Measurements from ENCODE around the gene OTC.

GRCh38 chrX:38431525-38431924 is 79.1 kb downstream of the OTC start:
- TF ChIP-seq, protein P1, sequence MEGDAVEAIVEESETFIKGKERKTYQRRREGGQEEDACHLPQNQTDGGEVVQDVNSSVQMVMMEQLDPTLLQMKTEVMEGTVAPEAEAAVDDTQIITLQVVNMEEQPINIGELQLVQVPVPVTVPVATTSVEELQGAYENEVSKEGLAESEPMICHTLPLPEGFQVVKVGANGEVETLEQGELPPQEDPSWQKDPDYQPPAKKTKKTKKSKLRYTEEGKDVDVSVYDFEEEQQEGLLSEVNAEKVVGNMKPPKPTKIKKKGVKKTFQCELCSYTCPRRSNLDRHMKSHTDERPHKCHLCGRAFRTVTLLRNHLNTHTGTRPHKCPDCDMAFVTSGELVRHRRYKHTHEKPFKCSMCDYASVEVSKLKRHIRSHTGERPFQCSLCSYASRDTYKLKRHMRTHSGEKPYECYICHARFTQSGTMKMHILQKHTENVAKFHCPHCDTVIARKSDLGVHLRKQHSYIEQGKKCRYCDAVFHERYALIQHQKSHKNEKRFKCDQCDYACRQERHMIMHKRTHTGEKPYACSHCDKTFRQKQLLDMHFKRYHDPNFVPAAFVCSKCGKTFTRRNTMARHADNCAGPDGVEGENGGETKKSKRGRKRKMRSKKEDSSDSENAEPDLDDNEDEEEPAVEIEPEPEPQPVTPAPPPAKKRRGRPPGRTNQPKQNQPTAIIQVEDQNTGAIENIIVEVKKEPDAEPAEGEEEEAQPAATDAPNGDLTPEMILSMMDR (IDR thresholded peaks at IDR 0.05), result no peak
- no peak for TF ChIP-seq POLR2A (IDR thresholded peaks at IDR 0.05)

All from heart left ventricle (tissue), 13 donors.